ENCODE data around the gene KRT9.

KRT9 gene

GRCh38 chr17:41523225-41523593 is 48.6 kb downstream of the KRT9 start:
- no peak overlapping the region for H3K4me3 ChIP-seq (ENCODE audit: low read depth, low read length)
- DNase-seq (ENCODE audit: low read depth), result no peak
- TF ChIP-seq CTCF (conservative IDR thresholded peaks at IDR 0.05; ENCODE audit: low read depth, low read length), result no peak

GRCh38 chr17:41522301-41523224 is 49.3 kb downstream of the KRT9 start:
- no peak overlapping the region for H3K4me3 ChIP-seq (ENCODE audit: low read depth, low read length)
- no peak for TF ChIP-seq CTCF (conservative IDR thresholded peaks at IDR 0.05; ENCODE audit: low read depth, low read length)
- DNase-seq (ENCODE audit: low read depth), result no peak

DNA sequence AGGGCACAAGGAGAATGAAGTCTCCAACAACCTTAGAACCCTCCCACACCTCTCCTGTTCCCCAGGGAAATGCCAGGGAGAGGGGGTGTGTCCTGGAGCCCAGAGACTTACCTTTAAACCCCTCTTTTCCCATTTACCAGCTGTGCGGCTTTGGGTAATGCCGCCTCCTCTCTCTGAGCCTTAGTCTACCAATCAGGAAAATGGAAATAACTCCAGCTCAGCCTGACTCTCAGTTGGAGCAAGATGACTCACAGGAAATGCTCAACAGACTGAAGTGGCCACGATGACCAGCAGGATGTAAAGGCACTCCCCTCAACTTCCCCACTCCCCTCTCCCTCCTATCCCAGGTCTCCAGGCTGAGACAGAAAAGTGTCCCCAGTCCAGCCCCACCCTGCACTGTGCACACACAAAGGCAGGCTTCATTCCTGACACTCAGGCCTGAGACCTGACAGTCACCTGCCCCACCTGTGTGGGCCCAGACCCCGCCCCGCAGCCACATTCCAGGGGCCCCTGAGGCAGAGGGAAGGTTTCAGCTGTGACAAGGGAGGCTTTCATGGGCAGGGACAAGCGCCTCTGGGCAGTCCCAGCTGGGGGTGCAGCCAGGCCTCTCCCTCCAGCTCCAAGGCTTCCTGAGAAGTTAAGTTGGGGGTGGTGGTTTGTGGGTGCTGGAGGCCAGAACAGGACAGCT is 50.1 kb downstream of the KRT9 start:
- peak; percentile 86 for DNase-seq (ENCODE audit: low read depth)
- no peak overlapping the region for H3K4me3 ChIP-seq (ENCODE audit: low read depth, low read length)
- peak; percentile 20 for TF ChIP-seq CTCF (conservative IDR thresholded peaks at IDR 0.05; ENCODE audit: low read depth, low read length)

GRCh38 chr17:41520821-41521521 is 50.9 kb downstream of the KRT9 start:
- no peak overlapping the region for H3K4me3 ChIP-seq (ENCODE audit: low read depth, low read length)
- no peak for DNase-seq (ENCODE audit: low read depth)
- no peak for TF ChIP-seq CTCF (conservative IDR thresholded peaks at IDR 0.05; ENCODE audit: low read depth, low read length)

- DNase-seq (ENCODE audit: low read depth), result no peak
- TF ChIP-seq CTCF (conservative IDR thresholded peaks at IDR 0.05; ENCODE audit: low read depth, low read length), result no peak
- H3K4me3 ChIP-seq (ENCODE audit: low read depth, low read length), result no peak overlapping the region
Observed at GRCh38 chr17:41519501-41520224, 52.2 kb downstream of the KRT9 start.

- peak; percentile 29 for DNase-seq (ENCODE audit: low read depth)
- H3K4me3 ChIP-seq (ENCODE audit: low read depth, low read length), result no peak within 1 kb of the TSS
- peak; percentile 8 for TF ChIP-seq CTCF (conservative IDR thresholded peaks at IDR 0.05; ENCODE audit: low read depth, low read length)
Observed at GRCh38 chr17:41518789-41519449, 52.9 kb downstream of the KRT9 start, which contains the start of gene KRT15. Gene KRT15, minus strand, starts transcription at chr17:41518890. Its CDS starts 63 bp downstream, at chr17:41518827.
